ENCODE results near the gene CRIP2. TPM values are rescaled to one million over a fixed set of nuclear protein-coding genes. Genes with fewer than 3 reads are reported as not detected.

CRIP2 gene
- total and polyA plus RNA-seq, 4 donors: 4.3 to 40.0 (median 20.7) TPM

DNA sequence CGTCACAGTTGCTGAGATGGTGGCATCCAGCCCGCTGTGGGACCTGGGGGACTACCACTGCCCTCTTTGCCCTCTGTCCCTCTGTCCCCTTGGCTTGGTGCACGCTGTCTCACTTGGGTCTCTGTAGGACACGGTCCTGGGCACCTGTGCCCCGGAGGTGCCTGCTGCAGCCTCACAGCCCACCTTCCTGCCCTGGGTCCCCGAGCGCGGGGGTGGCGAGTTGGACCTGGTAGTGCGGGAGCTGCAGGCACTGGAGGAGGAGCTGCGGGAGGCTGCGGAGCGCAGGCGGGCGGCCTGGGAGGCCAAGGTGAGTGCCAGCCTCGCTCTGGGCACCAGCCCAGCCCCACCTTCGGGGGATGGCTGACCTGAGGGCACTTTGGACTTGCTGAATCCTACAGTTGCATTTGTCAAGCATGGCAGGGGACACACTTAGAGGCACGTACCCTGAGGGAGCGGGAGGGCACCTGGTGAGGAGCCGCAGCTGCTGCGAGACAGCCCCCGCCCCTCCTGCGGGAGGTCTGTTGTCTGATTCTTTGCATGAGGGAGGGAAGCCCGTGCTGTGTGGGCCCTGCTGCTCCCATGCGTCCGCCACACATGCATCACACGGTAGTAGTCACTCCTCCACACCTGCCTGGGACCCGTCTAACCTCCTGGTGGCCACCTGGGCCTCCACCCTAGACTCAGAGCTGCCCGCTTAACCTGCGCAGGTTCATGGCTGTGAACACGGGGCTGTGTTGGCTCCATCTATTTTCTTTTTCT is 23.2 kb downstream of the CRIP2 start:
- peak overlapping the region; percentile 2 to 77 for H3K27ac ChIP-seq (ENCODE audit: low read depth in 1 of 2, low read length in 2 of 2)
- H3K27me3 ChIP-seq (ENCODE audit: control insufficient read depth in 4 of 4, insufficient read depth in 4 of 4, low read length in 3 of 4): no peaks in the 10 kb centered on the region
- WGBS: 47% methylated on average over 31 of the region's 31 CpGs
- no peaks in the 10 kb centered on the region for H3K9me3 ChIP-seq (ENCODE audit: control insufficient read depth in 4 of 4, low read length in 3 of 4)
- H3K4me3 ChIP-seq (ENCODE audit: low read depth in 1 of 3, low read length in 3 of 3): peak overlapping the region in 1 of 3 donors; percentile 26
- TF ChIP-seq RXRA (IDR thresholded peaks at IDR 0.05): peak in 1 of 2 donors; percentile 50
- TF ChIP-seq HNF4A (conservative IDR thresholded peaks at IDR 0.05): peak in 1 of 2 donors; percentile 56
- no peak for TF ChIP-seq FOXA1 (IDR thresholded peaks at IDR 0.05)
- no peak for TF ChIP-seq EGR1 (IDR thresholded peaks at IDR 0.05; ENCODE audit: low read depth in 2 of 2)
- H3K36me3 ChIP-seq (ENCODE audit: control insufficient read depth in 4 of 4, insufficient read depth in 3 of 4, low read depth in 1 of 4, low read length in 3 of 4): no peaks in the 10 kb centered on the region
- H3K9ac ChIP-seq (ENCODE audit: low read depth in 1 of 2, low read length in 2 of 2): no peak overlapping the region
- H3K4me1 ChIP-seq (ENCODE audit: control insufficient read depth in 4 of 4, insufficient read depth in 4 of 4, low read length in 3 of 4): peaks cover 10 to 61% (median 45%) of the 10 kb centered on the region in 4 donors
- no peak for DNase-seq (ENCODE audit: low spot score)

DNA sequence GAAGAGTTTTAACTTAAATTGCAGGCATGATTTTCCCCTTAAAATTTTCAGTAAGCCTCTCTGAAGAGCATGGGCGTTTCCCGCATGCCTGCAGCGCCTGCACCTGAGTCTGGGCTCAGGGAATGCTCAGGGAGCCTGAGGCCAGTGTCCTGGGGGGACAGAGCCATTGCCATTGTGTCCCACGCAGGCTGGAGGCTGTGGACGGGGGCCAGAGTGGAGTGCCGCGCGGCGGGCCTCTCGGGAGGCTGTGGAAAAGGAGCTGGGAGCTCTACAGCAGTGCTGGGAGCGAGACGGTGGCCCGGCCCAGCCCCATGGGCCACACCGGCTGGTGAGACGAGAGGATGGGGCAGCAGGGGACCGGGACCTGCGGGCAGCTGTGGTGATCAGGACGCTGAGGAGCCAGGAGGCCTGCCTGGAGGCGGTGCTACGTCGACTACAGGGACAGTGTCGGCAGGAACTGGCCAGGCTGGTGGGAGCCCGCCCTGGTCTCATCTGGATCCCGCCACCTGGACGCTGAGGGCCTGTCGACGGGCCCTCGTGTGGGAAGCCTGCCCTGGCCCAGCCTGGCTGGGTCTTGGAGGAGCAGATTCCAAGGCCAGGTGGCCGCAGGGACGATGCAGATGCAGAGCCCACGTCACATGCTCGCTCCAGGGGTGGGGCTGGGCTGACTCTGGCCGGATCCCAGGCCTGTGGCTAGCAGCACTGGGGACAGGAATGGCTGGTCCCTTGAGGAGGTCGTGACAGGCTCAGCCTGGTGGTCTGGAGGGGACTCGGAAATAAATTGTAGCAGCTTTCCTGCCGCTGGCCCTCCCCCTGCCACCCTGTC is 24.0 kb downstream of the CRIP2 start:
- no peaks in the 10 kb centered on the region for H3K9me3 ChIP-seq (ENCODE audit: control insufficient read depth in 4 of 4, low read length in 3 of 4)
- H3K9ac ChIP-seq (ENCODE audit: low read depth in 1 of 2, low read length in 2 of 2): no peak overlapping the region
- no peak for DNase-seq (ENCODE audit: low spot score)
- H3K36me3 ChIP-seq (ENCODE audit: control insufficient read depth in 4 of 4, insufficient read depth in 3 of 4, low read depth in 1 of 4, low read length in 3 of 4): no peaks in the 10 kb centered on the region
- TF ChIP-seq ATF3 (IDR thresholded peaks at IDR 0.05) (no peak), FOXA2 (IDR thresholded peaks at IDR 0.05) (no peak), FOXA1 (IDR thresholded peaks at IDR 0.05) (no peak), RAD21 (IDR thresholded peaks at IDR 0.05) (no peak)
- peak overlapping the region in 1 of 2 donors; percentile 77 for H3K27ac ChIP-seq (ENCODE audit: low read depth in 1 of 2, low read length in 2 of 2)
- peaks cover 10 to 53% (median 37%) of the 10 kb centered on the region in 4 donors for H3K4me1 ChIP-seq (ENCODE audit: control insufficient read depth in 4 of 4, insufficient read depth in 4 of 4, low read length in 3 of 4)
- H3K27me3 ChIP-seq (ENCODE audit: control insufficient read depth in 4 of 4, insufficient read depth in 4 of 4, low read length in 3 of 4): no peaks in the 10 kb centered on the region
- H3K4me3 ChIP-seq (ENCODE audit: low read depth in 1 of 3, low read length in 3 of 3): no peak overlapping the region
- 93% methylated on average over 36 of the region's 36 CpGs for WGBS

GRCh38 chr14:105499256-105500035 is 24.8 kb downstream of the CRIP2 start:
- DNase-seq (ENCODE audit: low spot score): no peak
- no peak for TF ChIP-seq SP1 (IDR thresholded peaks at IDR 0.05)
- TF ChIP-seq FOXA1 (IDR thresholded peaks at IDR 0.05): no peak
- TF ChIP-seq JUND (IDR thresholded peaks at IDR 0.05): no peak
- TF ChIP-seq REST (IDR thresholded peaks at IDR 0.05): no peak
- TF ChIP-seq HNF4A (conservative IDR thresholded peaks at IDR 0.05): no peak
- TF ChIP-seq ATF3 (IDR thresholded peaks at IDR 0.05): no peak
- TF ChIP-seq TAF1 (conservative IDR thresholded peaks at IDR 0.05): no peak
- TF ChIP-seq RXRA (IDR thresholded peaks at IDR 0.05): no peak
- TF ChIP-seq FOXA2 (IDR thresholded peaks at IDR 0.05): no peak
- TF ChIP-seq HNF4G (IDR thresholded peaks at IDR 0.05): no peak
- TF ChIP-seq EGR1 (IDR thresholded peaks at IDR 0.05; ENCODE audit: low read depth in 2 of 2): no peak
- no peak for TF ChIP-seq ZBTB33 (IDR thresholded peaks at IDR 0.05)
- WGBS: 87% methylated on average over 27 of the region's 27 CpGs
- H3K9ac ChIP-seq (ENCODE audit: low read depth in 1 of 2, low read length in 2 of 2): no peak overlapping the region
- H3K4me1 ChIP-seq (ENCODE audit: control insufficient read depth in 4 of 4, insufficient read depth in 4 of 4, low read length in 3 of 4): peaks cover 10 to 46% (median 31%) of the 10 kb centered on the region in 4 donors
- H3K36me3 ChIP-seq (ENCODE audit: control insufficient read depth in 4 of 4, insufficient read depth in 3 of 4, low read depth in 1 of 4, low read length in 3 of 4): no peaks in the 10 kb centered on the region
- no peak overlapping the region for H3K27ac ChIP-seq (ENCODE audit: low read depth in 1 of 2, low read length in 2 of 2)
- H3K4me3 ChIP-seq (ENCODE audit: low read depth in 1 of 3, low read length in 3 of 3): no peak overlapping the region
- no peaks in the 10 kb centered on the region for H3K27me3 ChIP-seq (ENCODE audit: control insufficient read depth in 4 of 4, insufficient read depth in 4 of 4, low read length in 3 of 4)
- no peaks in the 10 kb centered on the region for H3K9me3 ChIP-seq (ENCODE audit: control insufficient read depth in 4 of 4, low read length in 3 of 4)

All from liver (tissue), 9 donors.